ENCODE measurements around the gene FAM221A. TPM values are rescaled to one million over a fixed set of nuclear protein-coding genes. Genes with fewer than 3 reads are reported as not detected.
"Not testable (repeated sequence)": the region's sequence is repeated elsewhere in the genome, so short reads cannot be mapped to it uniquely, and the experiment has no call there.

Gene FAM221A
- polyA plus RNA-seq, 4 donors, result 9.7 to 16.2 (median 12.0) TPM

DNA sequence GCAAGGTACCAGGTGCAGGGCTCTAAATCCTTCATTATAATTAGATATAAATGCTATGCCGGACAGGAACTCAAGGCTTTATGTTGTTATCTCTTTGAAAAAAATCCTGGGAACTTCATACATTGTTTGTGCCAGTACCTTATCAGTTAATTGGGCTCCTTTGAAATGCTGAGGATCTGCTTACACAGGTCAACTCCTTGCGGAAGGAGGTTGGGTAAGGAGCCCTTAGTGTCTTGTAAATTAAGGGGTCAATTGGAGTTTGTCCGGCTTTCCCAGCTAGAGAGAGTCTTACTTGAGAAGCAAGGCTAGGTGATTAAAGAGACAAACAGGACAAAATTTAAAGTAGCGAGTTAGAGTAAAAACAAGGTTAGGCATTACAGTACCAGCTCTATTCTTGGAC, 44.1 kb downstream of the FAM221A start:
- not testable (repeated sequence) for H3K9me3 ChIP-seq (ENCODE audit: control insufficient read depth in 2 of 2, insufficient read depth in 1 of 2, low read depth in 1 of 2, low read length in 1 of 2); H3K4me3 ChIP-seq (ENCODE audit: low read depth in 1 of 3, low read length in 3 of 3); H3K27me3 ChIP-seq (ENCODE audit: control insufficient read depth in 3 of 3, insufficient read depth in 3 of 3, low read length in 3 of 3); FAIRE-seq; H3K36me3 ChIP-seq (ENCODE audit: control insufficient read depth in 3 of 3, insufficient read depth in 2 of 3, low read depth in 1 of 3, low read length in 3 of 3); H3K27ac ChIP-seq (ENCODE audit: low read depth in 1 of 3, low read length in 2 of 3); H3K4me1 ChIP-seq (ENCODE audit: control insufficient read depth in 3 of 3, insufficient read depth in 2 of 3, low read depth in 1 of 3, low read length in 2 of 3)
- 16 to 61% (median 34%) methylated on average over 4 of the region's 4 CpGs for WGBS, 3 donors
- DNase-seq, result peak in 1 of 2 donors; percentile 8

DNA sequence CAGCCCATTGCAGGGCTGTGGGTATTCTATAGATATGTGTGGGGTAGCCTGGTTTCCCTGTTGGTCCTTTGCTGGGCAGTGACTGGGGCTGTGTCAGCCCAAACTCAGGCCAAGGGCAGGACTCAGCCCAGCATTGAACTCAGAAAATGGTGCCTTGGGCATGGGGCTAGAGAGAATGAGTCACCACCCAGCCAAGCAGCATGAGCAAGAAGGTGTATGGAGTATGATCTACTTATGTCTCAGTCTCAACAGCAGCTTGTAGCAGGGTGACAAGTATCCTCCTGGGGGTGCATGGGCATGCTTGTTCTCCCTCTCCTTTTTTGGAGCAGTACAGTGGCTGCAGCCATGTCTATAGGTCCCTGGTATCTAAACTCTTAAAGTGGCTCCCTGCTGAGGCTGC, 62.1 kb downstream of the FAM221A start:
- FAIRE-seq (no peak), DNase-seq (no peak)
- peaks cover 0 to 2% (median 0%) of the 10 kb centered on the region in 3 donors for H3K27me3 ChIP-seq (ENCODE audit: control insufficient read depth in 3 of 3, insufficient read depth in 3 of 3, low read length in 3 of 3)

DNA sequence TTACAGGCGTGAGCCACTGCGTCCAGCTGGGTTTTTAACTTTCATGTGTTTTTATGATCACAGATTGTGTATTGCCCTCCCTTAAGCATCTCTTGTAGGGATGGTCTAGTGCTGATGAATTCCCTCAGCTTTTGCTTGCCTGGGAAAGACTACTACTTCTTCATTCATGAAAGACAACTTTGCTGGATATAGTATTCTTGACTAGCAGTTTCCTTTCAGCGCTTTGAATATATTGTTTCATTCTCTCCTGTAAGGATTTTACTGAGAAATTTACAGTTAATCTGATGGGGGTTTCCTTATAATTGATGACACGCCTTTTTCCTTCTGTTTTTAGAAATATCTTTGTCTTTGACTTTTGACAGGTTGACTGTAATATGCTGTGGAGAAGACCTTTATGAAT, 63.2 kb downstream of the FAM221A start:
- no peak for FAIRE-seq
- peaks cover 0 to 39% of the 10 kb centered on the region in 2 donors for H3K9me3 ChIP-seq (ENCODE audit: control insufficient read depth in 2 of 2, insufficient read depth in 1 of 2, low read depth in 1 of 2, low read length in 1 of 2)
- H3K27ac ChIP-seq (ENCODE audit: low read depth in 1 of 3, low read length in 2 of 3), result no peak overlapping the region
- DNase-seq, result no peak
- 91 to 96% (median 95%) methylated on average over 4 of the region's 4 CpGs for WGBS, 3 donors
- peaks cover 0 to 2% (median 0%) of the 10 kb centered on the region in 3 donors for H3K27me3 ChIP-seq (ENCODE audit: control insufficient read depth in 3 of 3, insufficient read depth in 3 of 3, low read length in 3 of 3)
- no peaks in the 10 kb centered on the region for H3K36me3 ChIP-seq (ENCODE audit: control insufficient read depth in 3 of 3, insufficient read depth in 2 of 3, low read depth in 1 of 3, low read length in 3 of 3)
- no peak overlapping the region for H3K4me3 ChIP-seq (ENCODE audit: low read depth in 1 of 3, low read length in 3 of 3)
- no peaks in the 10 kb centered on the region for H3K4me1 ChIP-seq (ENCODE audit: control insufficient read depth in 3 of 3, insufficient read depth in 2 of 3, low read depth in 1 of 3, low read length in 2 of 3)

More for the DNA sequence above, 62.1 kb downstream of the FAM221A start:
- no peak overlapping the region for H3K27ac ChIP-seq (ENCODE audit: low read depth in 1 of 3, low read length in 2 of 3)
- peaks cover 0 to 39% of the 10 kb centered on the region in 2 donors for H3K9me3 ChIP-seq (ENCODE audit: control insufficient read depth in 2 of 2, insufficient read depth in 1 of 2, low read depth in 1 of 2, low read length in 1 of 2)
- no peak overlapping the region for H3K4me3 ChIP-seq (ENCODE audit: low read depth in 1 of 3, low read length in 3 of 3)
- H3K4me1 ChIP-seq (ENCODE audit: control insufficient read depth in 3 of 3, insufficient read depth in 2 of 3, low read depth in 1 of 3, low read length in 2 of 3), result no peaks in the 10 kb centered on the region
- no peaks in the 10 kb centered on the region for H3K36me3 ChIP-seq (ENCODE audit: control insufficient read depth in 3 of 3, insufficient read depth in 2 of 3, low read depth in 1 of 3, low read length in 3 of 3)

DNA sequence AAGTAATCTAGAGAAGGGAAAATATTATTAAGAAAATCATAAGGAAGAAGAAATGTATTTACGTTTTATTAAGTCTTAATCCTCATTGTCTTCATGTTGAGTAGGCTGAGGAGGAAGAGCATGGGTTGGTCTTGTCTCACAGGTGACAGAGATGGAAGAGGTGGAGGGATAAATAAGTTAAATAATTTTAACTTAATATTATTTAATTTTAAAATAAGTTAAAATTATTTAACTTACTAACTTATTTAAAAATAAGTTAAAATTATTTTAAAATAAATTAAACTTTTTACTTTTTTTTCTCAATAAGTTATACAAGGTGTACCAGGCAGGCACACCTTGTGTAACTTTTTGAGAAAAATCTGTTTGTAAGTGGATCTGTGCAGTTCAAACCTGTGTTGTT, 66.6 kb downstream of the FAM221A start:
- H3K27ac ChIP-seq (ENCODE audit: low read depth in 1 of 3, low read length in 2 of 3), result no peak overlapping the region
- FAIRE-seq (no peak), DNase-seq (no peak)
- H3K27me3 ChIP-seq (ENCODE audit: control insufficient read depth in 3 of 3, insufficient read depth in 3 of 3, low read length in 3 of 3), result peaks cover 0 to 2% (median 0%) of the 10 kb centered on the region in 3 donors
- peaks cover 0 to 36% of the 10 kb centered on the region in 2 donors for H3K9me3 ChIP-seq (ENCODE audit: control insufficient read depth in 2 of 2, insufficient read depth in 1 of 2, low read depth in 1 of 2, low read length in 1 of 2)
- 88 to 89% (median 89%) methylated on average over 1 of the region's 1 CpG for WGBS, 3 donors
- H3K36me3 ChIP-seq (ENCODE audit: control insufficient read depth in 3 of 3, insufficient read depth in 2 of 3, low read depth in 1 of 3, low read length in 3 of 3), result no peaks in the 10 kb centered on the region
- no peak overlapping the region for H3K4me3 ChIP-seq (ENCODE audit: low read depth in 1 of 3, low read length in 3 of 3)
- H3K4me1 ChIP-seq (ENCODE audit: control insufficient read depth in 3 of 3, insufficient read depth in 2 of 3, low read depth in 1 of 3, low read length in 2 of 3), result no peaks in the 10 kb centered on the region

DNA sequence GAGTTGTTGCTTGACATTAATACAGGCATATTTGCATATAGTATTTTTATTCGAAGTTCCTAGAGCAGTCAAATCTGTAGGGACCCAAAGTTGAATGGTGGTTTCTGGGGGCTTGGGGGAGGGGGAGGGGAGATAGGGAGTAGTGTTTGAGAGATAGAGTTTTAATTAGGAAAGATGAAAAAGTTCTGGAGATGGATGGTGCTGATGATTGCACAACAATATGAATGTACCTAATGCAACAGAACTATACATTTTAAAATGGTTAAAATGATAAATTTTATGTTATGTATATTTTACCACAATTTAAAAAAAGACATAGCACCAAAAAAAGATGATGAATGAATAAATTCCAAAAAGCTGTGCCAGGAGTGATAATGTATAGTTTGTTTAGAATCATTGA, 71.9 kb downstream of the FAM221A start:
- DNase-seq, result no peak
- H3K9me3 ChIP-seq (ENCODE audit: control insufficient read depth in 2 of 2, insufficient read depth in 1 of 2, low read depth in 1 of 2, low read length in 1 of 2), result no peaks in the 10 kb centered on the region
- no peaks in the 10 kb centered on the region for H3K4me1 ChIP-seq (ENCODE audit: control insufficient read depth in 3 of 3, insufficient read depth in 2 of 3, low read depth in 1 of 3, low read length in 2 of 3)
- FAIRE-seq, result no peak
- H3K27ac ChIP-seq (ENCODE audit: low read depth in 1 of 3, low read length in 2 of 3), result no peak overlapping the region
- H3K36me3 ChIP-seq (ENCODE audit: control insufficient read depth in 3 of 3, insufficient read depth in 2 of 3, low read depth in 1 of 3, low read length in 3 of 3), result no peaks in the 10 kb centered on the region
- H3K4me3 ChIP-seq (ENCODE audit: low read depth in 1 of 3, low read length in 3 of 3), result no peak overlapping the region
- 77 to 88% (median 81%) methylated on average over 1 of the region's 1 CpG for WGBS, 3 donors
- no peaks in the 10 kb centered on the region for H3K27me3 ChIP-seq (ENCODE audit: control insufficient read depth in 3 of 3, insufficient read depth in 3 of 3, low read length in 3 of 3)

Other genes with a start within 250 kb of the FAM221A start
- gene IGF2BP3, start 209.7 kb upstream of the FAM221A start, polyA plus RNA-seq, result 10 to 100 TPM in 1 of 4 donors, under 1 TPM in 1, not detected in 2; 0.75 to 66.3 TPM
- gene TRA2A, start 148.2 kb upstream of the FAM221A start, polyA plus RNA-seq, result 100 to 1,000 TPM in 1 of 4 donors, 10 to 100 TPM in 3; 35.4 to 150 (median 47.3) TPM
- gene CCDC126, start 82.8 kb upstream of the FAM221A start, polyA plus RNA-seq, result 10 to 100 TPM in 1 of 4 donors, 1 to 10 TPM in 3; 8.1 to 18.4 (median 8.5) TPM
- gene STK31, start 30.0 kb downstream of the FAM221A start, polyA plus RNA-seq, result 1 to 10 TPM in 1 of 4 donors, under 1 TPM in 3; 0.24 to 1.4 (median 0.43) TPM